ENCODE measurements around the gene SS18L1. TPM values are rescaled to one million over a fixed set of nuclear protein-coding genes. Genes with fewer than 3 reads are reported as not detected.

SS18L1 gene
- total RNA-seq, 4 donors from 2014 or later: 14.7 to 23.2 (median 22.1) TPM

- in situ Hi-C loops (cut with MboI; ENCODE audit: low pct_ligation_motif_present in 1 of 4, low pct_unique_long_range_greater_than_20kb in 1 of 4, low sequenced_read_pairs in 3 of 4) (loop anchor here in 2 of 4 donors (10.0 kb wide), 1 partner anchor 56 kb away; the partner anchor contains the start of gene TAF4 (in 2 of the 2)), intact Hi-C loops (cut with DNase I; ENCODE audit: low total_unique reads) (loop anchor here (5.0 kb wide), 1 partner anchor 54 kb away; the partner anchor contains the start of gene TAF4)
- Histone ChIP-seq H3K4me3 (peak overlapping the region; percentile 43 to 96 (median 58)), H3K27me3 (no peaks in the 10 kb centered on the region), H3K36me3 (peaks cover 0 to 12% (median 0%) of the 10 kb centered on the region in 4 donors), H3K27ac (peak overlapping the region; percentile 95 to 98 (median 96)), H3K4me1 (peaks cover 11 to 25% (median 23%) of the 10 kb centered on the region in 4 donors), H3K9me3 (no peaks in the 10 kb centered on the region)
- peak; percentile 66 for DNase-seq
- TF ChIP-seq POLR2A (IDR thresholded peaks at IDR 0.05) (peak; percentile 79), CTCF (IDR thresholded peaks at IDR 0.05) (no peak), POLR2AphosphoS5 (IDR thresholded peaks at IDR 0.05) (peak; percentile 22 to 72 (median 62))
- 17 to 53% methylated on average over 11 to 45 of the region's 45 CpGs for WGBS, 2 donors (ENCODE audit: low coverage in 1 of 2)
These were observed 22.4 kb upstream of the SS18L1 start for GRCh38 chr20:62120990-62121775.

- Histone ChIP-seq H3K27ac (peak within 1 kb of the TSS; percentile 95 to 98 (median 96)), H3K36me3 (peaks cover 0 to 19% (median 0%) of the 10 kb centered on the region in 4 donors), H3K27me3 (no peaks in the 10 kb centered on the region), H3K9me3 (no peaks in the 10 kb centered on the region), H3K4me3 (peak within 1 kb of the TSS; percentile 61 to 96 (median 74)), H3K4me1 (peaks cover 11 to 25% (median 23%) of the 10 kb centered on the region in 4 donors)
- in situ Hi-C loops (cut with MboI; ENCODE audit: low pct_ligation_motif_present in 1 of 4, low pct_unique_long_range_greater_than_20kb in 1 of 4, low sequenced_read_pairs in 3 of 4): loop anchor here in 2 of 4 donors (10.0 kb wide), 1 partner anchor 57 kb away; the partner anchor contains the start of gene TAF4 (in 2 of the 2)
- TF ChIP-seq EP300 (IDR thresholded peaks at IDR 0.05; ENCODE audit: low read depth): no peak
- TF ChIP-seq POLR2A (IDR thresholded peaks at IDR 0.05): peak; percentile 50
- TF ChIP-seq CTCF (IDR thresholded peaks at IDR 0.05): no peak
- TF ChIP-seq POLR2AphosphoS5 (IDR thresholded peaks at IDR 0.05): peak; percentile 50 to 78 (median 72)
- intact Hi-C loops (cut with DNase I; ENCODE audit: low total_unique reads): loop anchor here (5.0 kb wide), 1 partner anchor 55 kb away; the partner anchor contains the start of gene TAF4
- peak; percentile 97 for DNase-seq
- 1% methylated on average over 69 of the region's 124 CpGs; no CpG with 5 or more reads in 1 of the 2 donors for WGBS, 2 donors (ENCODE audit: low coverage in 1 of 2)
These were observed 21.6 kb upstream of the SS18L1 start, which contains the start of gene LSM14B for GRCh38 chr20:62121776-62122653. TSS of gene LSM14B (plus strand) at chr20:62122475. CDS start at chr20:62122667, 192 bp downstream.

- TF ChIP-seq CTCF (IDR thresholded peaks at IDR 0.05) (no peak), POLR2A (IDR thresholded peaks at IDR 0.05) (no peak), POLR2AphosphoS5 (IDR thresholded peaks at IDR 0.05) (no peak), EP300 (IDR thresholded peaks at IDR 0.05; ENCODE audit: low read depth) (no peak)
- Histone ChIP-seq H3K9me3 (no peaks in the 10 kb centered on the region), H3K27me3 (no peaks in the 10 kb centered on the region), H3K27ac (peak overlapping the region; percentile 80 to 97 (median 93)), H3K36me3 (peaks cover 0 to 26% (median 4%) of the 10 kb centered on the region in 4 donors), H3K4me1 (peaks cover 11 to 25% (median 23%) of the 10 kb centered on the region in 4 donors), H3K4me3 (peak overlapping the region; percentile 61 to 96 (median 74))
- in situ Hi-C loops (cut with MboI; ENCODE audit: low pct_ligation_motif_present in 1 of 4, low pct_unique_long_range_greater_than_20kb in 1 of 4, low sequenced_read_pairs in 3 of 4) (loop anchor here in 2 of 4 donors (10.0 kb wide), 1 partner anchor 58 kb away; the partner anchor contains the start of gene TAF4 (in 2 of the 2)), intact Hi-C loops (cut with DNase I; ENCODE audit: low total_unique reads) (loop anchor here (5.0 kb wide), 1 partner anchor 56 kb away; the partner anchor contains the start of gene TAF4)
- peak; percentile 64 for DNase-seq
- WGBS, 2 donors (ENCODE audit: low coverage in 1 of 2): 2% methylated on average over 27 of the region's 77 CpGs; no CpG with 5 or more reads in 1 of the 2 donors
These were observed 20.7 kb upstream of the SS18L1 start for GRCh38 chr20:62122654-62123449.
